Right hindlimb (tissue), 1 donor: ENCODE measurements around the gene HS3ST3A1.

Experiments
- DNase-seq: peaks from one replicate; pipeline ENCODE4 v3.0.0-alpha.2; 2018

HS3ST3A1 gene

DNA sequence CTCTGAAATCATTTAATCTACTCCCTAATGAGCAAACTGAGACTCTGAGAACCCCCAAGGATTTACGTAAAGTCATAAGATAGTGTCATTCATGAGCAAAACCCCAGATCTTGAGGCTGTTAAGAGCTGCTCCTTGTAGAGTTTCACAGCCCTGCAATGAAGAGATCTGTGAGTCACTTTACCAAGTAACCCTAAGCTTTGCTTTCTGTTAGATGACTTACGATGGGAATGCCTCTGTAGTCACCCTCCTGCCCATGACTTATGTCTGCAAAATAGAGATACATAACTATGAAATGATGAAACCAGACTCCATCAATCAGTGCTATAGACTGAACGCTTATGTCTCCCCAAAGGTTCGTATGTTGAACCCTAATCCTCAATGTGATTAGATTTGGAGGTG lies 117.7 kb downstream of the HS3ST3A1 start:
- no peak for DNase-seq

GRCh38 chr17:13480877-13481276 lies 120.9 kb downstream of the HS3ST3A1 start:
- DNase-seq: no peak

- no peak for DNase-seq
Observed at GRCh38 chr17:13478326-13478830, 123.4 kb downstream of the HS3ST3A1 start.

DNA sequence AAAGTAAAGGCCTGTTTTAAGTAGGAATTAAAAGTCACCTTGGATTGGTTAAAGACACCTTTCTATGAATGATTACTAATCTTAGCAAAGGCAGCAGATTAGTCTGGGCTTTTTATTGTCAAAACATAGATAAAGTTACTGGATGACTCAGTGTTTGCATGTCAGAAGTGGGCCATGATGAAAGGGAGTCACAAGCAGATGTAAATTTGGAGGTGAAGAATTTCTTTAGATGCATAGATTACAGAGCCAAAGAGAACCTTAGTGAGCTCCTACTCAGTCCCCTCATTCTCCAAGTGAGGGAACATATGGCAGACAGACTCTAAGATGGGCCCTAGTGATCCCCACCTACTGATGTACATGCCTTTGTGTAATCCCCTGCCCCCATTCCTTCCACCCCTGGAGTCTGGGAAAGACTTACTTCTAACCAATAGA lies 124.5 kb downstream of the HS3ST3A1 start:
- no peak for DNase-seq

DNA sequence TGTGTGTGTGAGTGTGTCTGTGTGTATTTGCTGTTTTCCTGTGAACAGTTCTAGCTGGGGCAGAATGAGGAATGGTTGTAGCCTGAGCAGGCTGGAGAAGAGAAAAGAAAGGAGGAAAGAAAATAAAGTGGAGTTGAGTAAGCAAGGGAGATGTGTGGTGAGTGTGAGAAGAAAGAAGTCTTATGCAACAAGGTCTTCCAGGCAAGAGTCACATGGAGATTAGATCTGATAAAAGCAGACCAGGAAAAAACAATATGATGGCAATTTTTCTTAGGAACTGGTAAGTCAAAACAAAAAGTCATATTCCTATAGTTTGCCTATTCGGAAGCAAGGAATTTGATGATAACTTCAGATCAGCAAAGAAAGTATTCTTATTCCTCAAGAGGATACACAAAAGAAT lies 125.0 kb downstream of the HS3ST3A1 start:
- no peak for DNase-seq

DNA sequence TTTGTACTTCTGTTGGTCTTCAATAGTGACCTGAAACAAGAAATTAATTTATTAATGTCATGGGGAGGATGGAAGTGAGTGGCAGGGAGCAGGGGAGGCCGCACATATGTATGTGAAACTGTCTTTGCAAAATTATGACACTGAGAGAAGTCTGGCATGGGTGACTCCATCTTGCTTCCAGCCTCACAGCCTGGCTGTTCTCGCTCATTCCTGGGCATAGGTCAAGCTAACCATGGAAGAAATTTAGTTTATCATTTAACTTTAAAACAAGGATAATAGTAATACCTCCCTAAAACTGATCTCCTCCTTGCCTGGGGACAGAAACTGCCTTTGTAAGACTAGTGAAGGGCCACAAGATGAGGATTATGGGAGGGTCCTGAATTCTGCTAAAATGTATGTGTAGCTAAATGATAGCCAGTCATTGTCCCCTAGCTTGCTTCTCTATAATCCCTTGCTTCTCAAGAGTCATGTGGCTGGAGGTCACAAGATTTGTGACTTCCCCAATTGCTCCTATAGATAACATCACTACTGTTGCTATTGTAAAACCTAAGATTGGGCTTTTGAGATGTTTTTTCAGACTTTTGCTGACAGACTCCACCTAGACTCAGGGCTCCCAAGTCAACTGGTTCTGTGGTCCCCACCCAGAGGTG lies 126.0 kb downstream of the HS3ST3A1 start:
- no peak for DNase-seq

DNA sequence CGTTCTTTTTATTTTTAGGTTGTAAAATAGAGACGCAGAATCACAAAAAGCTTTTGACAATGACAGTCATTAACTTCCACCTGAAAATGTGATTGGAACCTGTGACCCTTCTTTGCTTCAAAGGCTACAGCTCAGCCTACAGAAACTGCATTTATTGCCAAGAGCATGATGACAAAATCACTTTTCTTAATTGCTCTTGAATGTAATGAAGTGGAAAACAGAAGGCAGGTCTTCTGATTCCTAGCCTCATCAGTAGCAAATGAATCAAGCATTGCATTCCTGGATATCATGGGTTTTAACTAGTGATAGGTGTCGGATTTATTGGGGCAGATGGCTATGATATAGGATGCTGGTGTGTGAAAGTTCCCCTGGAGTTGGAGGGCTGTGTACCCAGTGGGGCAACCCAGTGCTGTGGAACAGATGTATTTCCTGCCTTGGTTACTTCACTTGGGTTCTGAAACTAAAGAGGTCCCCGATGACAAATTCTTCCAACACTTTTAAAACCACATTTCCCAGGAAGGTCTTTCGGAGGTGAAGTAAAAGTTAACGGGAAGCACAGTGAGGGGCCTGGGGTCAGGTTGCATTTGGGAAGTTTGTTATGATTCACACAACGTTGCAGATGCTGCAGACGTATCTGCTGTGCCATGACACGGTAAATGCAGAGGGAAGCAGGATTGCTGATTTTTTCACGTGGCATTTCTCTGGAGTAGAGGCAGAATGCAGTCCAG lies 127.5 kb downstream of the HS3ST3A1 start:
- DNase-seq: peak; percentile 25

DNA sequence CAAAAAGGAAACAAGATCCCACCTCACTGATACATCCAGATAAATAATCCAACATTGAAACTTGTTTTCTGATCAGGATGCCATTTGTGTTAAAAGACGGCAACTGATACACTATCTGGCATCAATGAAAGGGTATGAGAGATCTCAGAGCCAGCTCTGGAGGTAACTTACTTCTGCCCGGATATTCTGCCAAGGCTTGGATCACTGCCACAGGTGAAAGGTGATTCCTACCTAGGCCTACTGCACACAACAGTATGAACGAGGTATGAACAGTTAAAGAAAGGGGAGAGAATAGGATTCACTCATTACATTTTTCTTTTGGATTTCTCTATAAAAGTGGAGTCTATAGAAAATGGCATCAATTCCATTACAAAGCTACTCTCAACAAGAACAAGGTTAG lies 136.1 kb downstream of the HS3ST3A1 start:
- DNase-seq: no peak

DNA sequence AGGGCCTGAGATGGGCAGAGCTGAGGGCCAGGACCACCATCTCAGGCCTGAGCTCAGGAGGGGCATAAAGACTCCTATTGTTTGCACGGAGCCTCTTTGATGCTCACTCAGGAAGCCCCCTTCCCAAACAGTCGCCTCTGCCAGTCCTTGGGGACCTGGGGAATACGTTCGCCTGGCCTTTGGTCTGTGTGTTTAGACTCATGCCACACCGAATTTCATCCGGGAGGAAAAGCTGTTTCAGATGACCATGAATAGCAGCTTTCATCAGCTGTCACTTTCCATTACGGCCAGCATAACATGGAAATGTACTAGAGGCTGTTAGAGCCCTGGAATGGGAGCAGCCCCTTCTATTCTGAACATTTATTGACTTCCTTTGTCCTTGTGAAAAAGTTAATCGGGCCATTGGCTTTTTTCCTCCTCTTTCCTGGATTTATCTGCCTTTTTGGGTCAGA lies 139.0 kb downstream of the HS3ST3A1 start:
- DNase-seq: no peak

DNA sequence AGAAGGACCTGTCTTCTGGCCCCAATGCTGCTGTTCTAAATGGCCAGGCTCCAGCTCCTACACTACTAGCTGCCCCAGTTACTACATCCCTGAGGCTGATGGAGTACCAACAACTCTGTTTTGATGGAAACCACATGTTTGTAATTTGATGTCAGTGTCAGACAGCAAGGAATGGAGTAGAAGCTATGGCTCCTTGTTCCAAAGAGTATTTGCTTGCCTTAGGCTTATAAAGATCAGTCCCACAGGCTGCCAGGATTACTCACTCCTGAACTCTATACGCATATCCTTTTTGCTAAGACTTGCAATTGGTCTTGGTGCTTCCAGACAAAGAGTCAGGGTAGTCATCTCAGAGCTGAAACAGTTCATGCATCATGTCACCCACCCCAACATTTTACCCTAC lies 139.6 kb downstream of the HS3ST3A1 start:
- no peak for DNase-seq

DNA sequence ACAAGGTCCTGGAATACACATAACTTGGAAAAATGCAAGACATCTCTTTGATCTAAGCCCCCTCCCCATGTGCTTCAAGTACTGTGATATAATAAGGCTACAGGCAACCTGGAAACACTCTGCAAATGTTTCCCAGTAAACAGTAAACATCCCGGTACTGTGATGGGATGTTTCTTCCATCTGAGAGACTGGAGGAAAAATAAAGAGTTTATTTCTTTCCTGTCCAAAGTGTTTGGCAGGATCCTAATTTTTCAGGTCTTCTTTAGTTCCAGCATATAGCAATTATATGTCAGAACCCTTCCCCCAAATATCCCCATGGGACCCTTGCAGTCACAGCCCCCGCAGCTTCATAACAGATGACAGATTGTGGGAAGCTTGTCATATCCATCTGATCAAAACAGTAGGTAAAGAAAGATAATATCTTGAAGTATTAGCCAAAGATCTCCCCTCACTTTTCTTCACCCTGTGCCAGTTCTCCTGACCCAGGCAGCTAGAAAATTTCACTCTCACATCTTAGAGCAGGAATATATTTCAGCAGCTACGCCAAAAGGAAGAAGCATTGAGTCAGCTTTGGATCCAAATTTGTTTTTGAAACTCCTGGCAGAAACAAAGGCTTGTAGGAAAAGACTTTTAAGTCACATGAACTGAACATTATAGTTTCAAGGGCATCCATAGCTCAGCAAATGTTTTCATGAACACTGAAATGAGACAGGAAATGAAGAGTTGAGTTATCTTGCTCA lies 141.3 kb downstream of the HS3ST3A1 start:
- no peak for DNase-seq

DNA sequence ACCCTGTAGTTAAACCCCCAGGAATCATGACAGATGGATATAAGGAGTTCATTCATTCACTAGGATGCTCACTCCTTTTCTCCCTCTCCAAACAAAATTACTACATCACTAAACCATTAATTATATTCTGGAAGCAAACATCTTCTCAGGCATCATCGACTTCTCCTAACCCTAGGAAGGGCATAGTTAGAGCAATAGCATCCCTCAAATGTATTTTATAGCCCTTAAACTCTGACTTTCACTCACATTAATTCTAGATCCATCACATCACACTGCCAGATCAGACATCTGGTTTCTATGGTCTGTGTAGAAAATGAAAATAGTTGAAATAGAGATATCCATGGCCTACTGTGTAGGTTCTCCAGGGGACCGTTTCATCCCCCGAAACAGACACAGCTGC lies 143.9 kb downstream of the HS3ST3A1 start:
- no peak for DNase-seq
